Uterus (tissue), 4 donors: ENCODE results near the gene MAEA. TPM values are rescaled to one million over a fixed set of nuclear protein-coding genes. Genes with fewer than 3 reads are reported as not detected.
"Not testable (repeated sequence)": the region's sequence is repeated elsewhere in the genome, so short reads cannot be mapped to it uniquely, and the experiment has no call there.

Experiments used
- DNase-seq, 2 donors: peaks; one replicate each; pipeline ENCODE4 v3.0.0-alpha.2; 2019 to 2020
- H3K27ac ChIP-seq, 2 donors: fragments of 200-600 bp; sonication (generic); 1 replicate in 1 of 2; 2 replicates in 1 of 2; pipeline ENCODE4 v1.5.1; 2016 to 2018
- H3K27me3 ChIP-seq, 2 donors: fragments of 200-600 bp; sonication (generic); one replicate each; pipeline ENCODE4 v1.5.1; 2018 to 2019; ENCODE audit warnings: control low read depth in 1 of 2
- H3K36me3 ChIP-seq, 2 donors: fragments of 200-600 bp; sonication (generic); one replicate each; pipeline ENCODE4 v1.5.1; 2019; ENCODE audit warnings: control low read depth in 1 of 2
- H3K4me1 ChIP-seq, 2 donors: fragments of 200-600 bp; sonication (generic); one replicate each; pipeline ENCODE4 v1.5.1; 2018 to 2019; ENCODE audit warnings: control low read depth in 1 of 2
- H3K4me3 ChIP-seq, 2 donors: fragments of 200-600 bp; sonication (generic); 1 replicate in 1 of 2; 2 replicates in 1 of 2; pipeline ENCODE4 v1.5.1; 2018 to 2019; ENCODE audit warnings: mild to moderate bottlenecking in 1 of 2
- H3K9me3 ChIP-seq, 2 donors: fragments of 200-600 bp; sonication (generic); one replicate each; pipeline ENCODE4 v1.5.1; 2019; ENCODE audit warnings: control low read depth in 1 of 2
- CTCF ChIP-seq, 4 experiments: fragments of 200-600 bp in 2 of 4; fragments of 450-650 bp in 2 of 4; sonication (generic) in 2 of 4; IDR thresholded peaks; one replicate each; pipeline ENCODE4 v1.5.1; 2016 to 2019; ENCODE audit warnings: antibody characterized with exemption in 4 of 4, mild to moderate bottlenecking in 2 of 4, moderate library complexity in 1 of 4
- POLR2A ChIP-seq, 2 donors: fragments of 450-650 bp; IDR thresholded peaks; one replicate each; pipeline ENCODE4 v1.6.1; 2016; ENCODE audit warnings: antibody characterized with exemption in 2 of 2, mild to moderate bottlenecking in 1 of 2, moderate library complexity in 1 of 2
- intact Hi-C: fragments of 100-400 bp; cut with DNase I; formaldehyde crosslinking; loops from one replicate; pipeline ENCODE4 v1.15.1; 2023; ENCODE audit warnings: low total_unique reads
- total RNA-seq, 4 donors: library from RNA; depleted of rRNA in 3 of 4; stranded (reverse); fragments of >200 nt in 3 of 4; gene quantifications; one replicate each; pipeline versions ENCODE4 v1.1.0 to v1.2.4, GENCODE V29; 2014 to 2023
- donor health status: DM: yes; HTN: yes; CAD: no.

The MAEA gene
- total RNA-seq, 4 donors from 2014 or later: 32.3 to 70.7 (median 67.8) TPM

GRCh38 chr4:1290165-1290977 is 680 bp downstream of the MAEA start:
- Histone ChIP-seq H3K27ac (peak overlapping the region; percentile 77 to 85), H3K4me3 (peak overlapping the region; percentile 83 to 98), H3K4me1 (peaks cover 0 to 7% of the 10 kb centered on the region in 2 donors), H3K9me3 (no peaks in the 10 kb centered on the region), H3K36me3 (no peaks in the 10 kb centered on the region), H3K27me3 (no peaks in the 10 kb centered on the region)
- no peak for DNase-seq
- intact Hi-C loops: no loop called here
- TF ChIP-seq CTCF (IDR thresholded peaks at IDR 0.05) (no peak), POLR2A (IDR thresholded peaks at IDR 0.05) (no peak)

- H3K36me3 ChIP-seq: no peaks in the 10 kb centered on the region
- peaks cover 0 to 7% of the 10 kb centered on the region in 2 donors for H3K4me1 ChIP-seq
- TF ChIP-seq CTCF (IDR thresholded peaks at IDR 0.05) (no peak), POLR2A (IDR thresholded peaks at IDR 0.05) (no peak)
- peak overlapping the region in 1 of 2 donors; percentile 98 for H3K4me3 ChIP-seq
- H3K27ac ChIP-seq: no peak overlapping the region
- H3K27me3 ChIP-seq: no peaks in the 10 kb centered on the region
- no peaks in the 10 kb centered on the region for H3K9me3 ChIP-seq
- intact Hi-C loops: no loop called here
- no peak for DNase-seq
Measured at GRCh38 chr4:1291091-1291490, 1.4 kb downstream of the MAEA start.

GRCh38 chr4:1291996-1292702 is 2.5 kb downstream of the MAEA start:
- no peak overlapping the region for H3K4me3 ChIP-seq
- TF ChIP-seq CTCF (IDR thresholded peaks at IDR 0.05) (no peak), POLR2A (IDR thresholded peaks at IDR 0.05) (no peak)
- no peak overlapping the region for H3K27ac ChIP-seq
- H3K9me3 ChIP-seq: no peaks in the 10 kb centered on the region
- H3K4me1 ChIP-seq: peaks cover 0 to 7% of the 10 kb centered on the region in 2 donors
- intact Hi-C loops: no loop called here
- no peaks in the 10 kb centered on the region for H3K27me3 ChIP-seq
- DNase-seq: no peak
- H3K36me3 ChIP-seq: no peaks in the 10 kb centered on the region

GRCh38 chr4:1292703-1293011 is 3.0 kb downstream of the MAEA start:
- H3K4me1 ChIP-seq, H3K9me3 ChIP-seq, H3K36me3 ChIP-seq, intact Hi-C loops, H3K4me3 ChIP-seq, H3K27me3 ChIP-seq, DNase-seq, H3K27ac ChIP-seq: not testable (repeated sequence)

GRCh38 chr4:1293531-1293941 is 3.8 kb downstream of the MAEA start:
- no peak overlapping the region for H3K4me3 ChIP-seq
- no peak for DNase-seq
- H3K27ac ChIP-seq: no peak overlapping the region
- peaks cover 0 to 7% of the 10 kb centered on the region in 2 donors for H3K4me1 ChIP-seq
- no peaks in the 10 kb centered on the region for H3K27me3 ChIP-seq
- intact Hi-C loops: no loop called here
- H3K36me3 ChIP-seq: no peaks in the 10 kb centered on the region
- no peaks in the 10 kb centered on the region for H3K9me3 ChIP-seq
- TF ChIP-seq CTCF (IDR thresholded peaks at IDR 0.05): no peak
- TF ChIP-seq POLR2A (IDR thresholded peaks at IDR 0.05): no peak
